MM.1S (cell line): ENCODE data around the gene PLXNA4.

Experiments used
- EZH2 ChIP-seq: fragments of 300-600 bp; sonication (generic); optimal IDR thresholded peaks from 2 replicates; pipeline ENCODE3; 2017; ENCODE audit warnings: low read depth, mild to moderate bottlenecking, antibody characterized with exemption, low read length, mixed read lengths
- EZH2phosphoT487 ChIP-seq: fragments of 300-600 bp; sonication (generic); IDR thresholded peaks from 2 replicates; pipeline ENCODE4 v1.6.1; 2018; ENCODE audit warnings: antibody characterized with exemption, low read length
- TF ChIP-seq, protein P1 (sequence below): fragments of 300-600 bp; sonication (generic); IDR thresholded peaks from 2 replicates; pipeline ENCODE4 v1.5.1; 2016; ENCODE audit warnings: antibody characterized with exemption, low read length, mixed read lengths

DNA sequence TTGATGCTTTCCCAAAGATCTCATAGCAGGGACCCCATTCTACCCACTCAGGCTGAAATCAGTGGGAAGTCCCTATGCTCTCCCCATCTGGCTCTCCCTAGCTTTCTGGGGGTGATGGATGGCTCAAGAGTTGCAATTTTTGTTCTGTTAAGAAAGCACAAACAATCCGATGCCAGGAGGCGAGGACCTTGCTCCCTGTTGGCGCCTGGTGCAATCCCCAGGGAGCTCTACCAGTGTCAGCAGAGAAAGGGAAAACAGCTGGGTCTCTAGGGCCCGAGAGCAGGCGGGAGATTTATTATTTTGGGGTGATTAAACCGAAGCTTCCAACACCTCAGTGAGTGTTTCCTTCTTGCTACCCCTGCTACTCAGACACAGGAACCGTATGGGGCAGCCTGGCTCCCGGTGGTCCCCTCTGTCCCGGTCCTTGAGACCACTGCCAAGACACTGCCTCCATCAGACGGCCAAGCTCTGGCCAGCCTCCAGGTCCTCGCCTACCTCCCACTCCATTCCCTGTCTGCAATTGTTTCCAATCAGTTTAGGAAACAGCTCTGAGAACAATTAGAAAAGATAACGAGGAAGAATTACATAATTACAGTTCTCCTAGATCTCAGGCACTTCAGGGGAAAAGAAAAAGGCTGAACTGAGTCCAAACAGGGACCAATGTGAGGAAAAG, 147.9 kb downstream of the PLXNA4 start:
- TF ChIP-seq, protein P1, sequence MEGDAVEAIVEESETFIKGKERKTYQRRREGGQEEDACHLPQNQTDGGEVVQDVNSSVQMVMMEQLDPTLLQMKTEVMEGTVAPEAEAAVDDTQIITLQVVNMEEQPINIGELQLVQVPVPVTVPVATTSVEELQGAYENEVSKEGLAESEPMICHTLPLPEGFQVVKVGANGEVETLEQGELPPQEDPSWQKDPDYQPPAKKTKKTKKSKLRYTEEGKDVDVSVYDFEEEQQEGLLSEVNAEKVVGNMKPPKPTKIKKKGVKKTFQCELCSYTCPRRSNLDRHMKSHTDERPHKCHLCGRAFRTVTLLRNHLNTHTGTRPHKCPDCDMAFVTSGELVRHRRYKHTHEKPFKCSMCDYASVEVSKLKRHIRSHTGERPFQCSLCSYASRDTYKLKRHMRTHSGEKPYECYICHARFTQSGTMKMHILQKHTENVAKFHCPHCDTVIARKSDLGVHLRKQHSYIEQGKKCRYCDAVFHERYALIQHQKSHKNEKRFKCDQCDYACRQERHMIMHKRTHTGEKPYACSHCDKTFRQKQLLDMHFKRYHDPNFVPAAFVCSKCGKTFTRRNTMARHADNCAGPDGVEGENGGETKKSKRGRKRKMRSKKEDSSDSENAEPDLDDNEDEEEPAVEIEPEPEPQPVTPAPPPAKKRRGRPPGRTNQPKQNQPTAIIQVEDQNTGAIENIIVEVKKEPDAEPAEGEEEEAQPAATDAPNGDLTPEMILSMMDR, result no peak
- TF ChIP-seq EZH2phosphoT487 (no peak), EZH2 (no peak)
